ENCODE measurements around the gene WDR27.

DNA sequence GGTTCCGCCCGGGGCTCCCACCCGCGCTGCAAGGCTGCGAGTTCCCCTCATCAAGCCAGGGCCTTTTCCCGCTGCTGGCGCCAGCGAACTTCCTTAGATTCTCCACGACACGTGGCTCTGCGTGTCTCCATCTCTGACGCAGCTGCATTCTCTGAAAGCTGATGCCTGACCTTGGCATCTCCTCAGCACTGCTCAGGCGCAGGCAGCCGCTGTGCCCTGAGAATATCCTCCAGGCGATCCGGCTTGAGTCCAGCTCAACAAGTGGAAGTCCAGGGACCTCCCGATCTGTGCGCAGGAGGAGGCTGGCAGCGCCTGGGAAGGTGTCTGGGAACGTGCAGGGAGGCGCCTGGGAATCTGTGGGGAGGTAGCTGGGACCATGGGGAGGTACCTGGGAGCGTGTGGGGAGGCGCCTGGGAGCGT lies 277.0 kb downstream of the WDR27 start:
- TF ChIP-seq, protein P1, sequence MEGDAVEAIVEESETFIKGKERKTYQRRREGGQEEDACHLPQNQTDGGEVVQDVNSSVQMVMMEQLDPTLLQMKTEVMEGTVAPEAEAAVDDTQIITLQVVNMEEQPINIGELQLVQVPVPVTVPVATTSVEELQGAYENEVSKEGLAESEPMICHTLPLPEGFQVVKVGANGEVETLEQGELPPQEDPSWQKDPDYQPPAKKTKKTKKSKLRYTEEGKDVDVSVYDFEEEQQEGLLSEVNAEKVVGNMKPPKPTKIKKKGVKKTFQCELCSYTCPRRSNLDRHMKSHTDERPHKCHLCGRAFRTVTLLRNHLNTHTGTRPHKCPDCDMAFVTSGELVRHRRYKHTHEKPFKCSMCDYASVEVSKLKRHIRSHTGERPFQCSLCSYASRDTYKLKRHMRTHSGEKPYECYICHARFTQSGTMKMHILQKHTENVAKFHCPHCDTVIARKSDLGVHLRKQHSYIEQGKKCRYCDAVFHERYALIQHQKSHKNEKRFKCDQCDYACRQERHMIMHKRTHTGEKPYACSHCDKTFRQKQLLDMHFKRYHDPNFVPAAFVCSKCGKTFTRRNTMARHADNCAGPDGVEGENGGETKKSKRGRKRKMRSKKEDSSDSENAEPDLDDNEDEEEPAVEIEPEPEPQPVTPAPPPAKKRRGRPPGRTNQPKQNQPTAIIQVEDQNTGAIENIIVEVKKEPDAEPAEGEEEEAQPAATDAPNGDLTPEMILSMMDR (IDR thresholded peaks at IDR 0.05) = no peak
- peak; percentile 44 to 52 for TF ChIP-seq POLR2A (IDR thresholded peaks at IDR 0.05)
